Brain microvascular endothelial cell (primary cell): ENCODE data around the gene FNDC3B.

Experiments
- DNase-seq: peaks from one replicate; pipeline ENCODE4 v3.0.0-alpha.2; 2020
- H3K27ac ChIP-seq: fragments of 250-450 bp; sonication (Bioruptor Pico); 2 replicates; pipeline ENCODE4 v1.5.1; 2020; ENCODE audit warnings: mild to moderate bottlenecking, moderate library complexity
- H3K27me3 ChIP-seq: fragments of 250-450 bp; sonication (Bioruptor Pico); replicated peaks from 2 replicates; pipeline ENCODE4 v1.5.1; 2020; ENCODE audit warnings: mild to moderate bottlenecking
- H3K36me3 ChIP-seq: fragments of 250-450 bp; sonication (Bioruptor Pico); replicated peaks from 2 replicates; pipeline ENCODE4 v1.5.1; 2020; ENCODE audit warnings: mild to moderate bottlenecking
- H3K4me3 ChIP-seq: 2 replicates; pipeline ENCODE4 v1.5.1; 2011; ENCODE audit warnings: low read depth, mild to moderate bottlenecking, control low read depth, low read length, moderate library complexity
- in situ Hi-C: cut with HindIII; loops from 2 replicates; pipeline ENCODE4 v1.10.0; 2017; ENCODE audit warnings: low sequenced_read_pairs, low pct_ligation_motif_present
- TF ChIP-seq, protein P1 (sequence below): IDR thresholded peaks from 2 replicates; pipeline ENCODE4 v1.5.1; 2011; ENCODE audit warnings: low read depth, mild to moderate bottlenecking, moderate library complexity, low read length, control low read depth, inconsistent platforms; ENCODE audit errors: missing control alignments

Gene FNDC3B

GRCh38 chr3:172134352-172134751 is 95.0 kb downstream of the FNDC3B start:
- DNase-seq = no peak
- Histone ChIP-seq H3K4me3 (no peak overlapping the region), H3K27me3 (no peaks in the 10 kb centered on the region), H3K27ac (no peak overlapping the region), H3K36me3 (peaks cover 11% of the 10 kb centered on the region)
- in situ Hi-C loops = no loop called here
- TF ChIP-seq, protein P1, sequence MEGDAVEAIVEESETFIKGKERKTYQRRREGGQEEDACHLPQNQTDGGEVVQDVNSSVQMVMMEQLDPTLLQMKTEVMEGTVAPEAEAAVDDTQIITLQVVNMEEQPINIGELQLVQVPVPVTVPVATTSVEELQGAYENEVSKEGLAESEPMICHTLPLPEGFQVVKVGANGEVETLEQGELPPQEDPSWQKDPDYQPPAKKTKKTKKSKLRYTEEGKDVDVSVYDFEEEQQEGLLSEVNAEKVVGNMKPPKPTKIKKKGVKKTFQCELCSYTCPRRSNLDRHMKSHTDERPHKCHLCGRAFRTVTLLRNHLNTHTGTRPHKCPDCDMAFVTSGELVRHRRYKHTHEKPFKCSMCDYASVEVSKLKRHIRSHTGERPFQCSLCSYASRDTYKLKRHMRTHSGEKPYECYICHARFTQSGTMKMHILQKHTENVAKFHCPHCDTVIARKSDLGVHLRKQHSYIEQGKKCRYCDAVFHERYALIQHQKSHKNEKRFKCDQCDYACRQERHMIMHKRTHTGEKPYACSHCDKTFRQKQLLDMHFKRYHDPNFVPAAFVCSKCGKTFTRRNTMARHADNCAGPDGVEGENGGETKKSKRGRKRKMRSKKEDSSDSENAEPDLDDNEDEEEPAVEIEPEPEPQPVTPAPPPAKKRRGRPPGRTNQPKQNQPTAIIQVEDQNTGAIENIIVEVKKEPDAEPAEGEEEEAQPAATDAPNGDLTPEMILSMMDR = no peak

GRCh38 chr3:172135185-172135584 is 95.8 kb downstream of the FNDC3B start:
- Histone ChIP-seq H3K27ac (peak overlapping the region; percentile 81), H3K27me3 (no peaks in the 10 kb centered on the region), H3K36me3 (peaks cover 11% of the 10 kb centered on the region), H3K4me3 (no peak overlapping the region)
- in situ Hi-C loops = no loop called here
- no peak for DNase-seq
- TF ChIP-seq, protein P1 = no peak

- H3K27me3 ChIP-seq = no peaks in the 10 kb centered on the region
- DNase-seq = peak; percentile 48
- in situ Hi-C loops = no loop called here
- TF ChIP-seq, protein P1 = no peak
- H3K4me3 ChIP-seq = no peak overlapping the region
- H3K36me3 ChIP-seq = peaks cover 11% of the 10 kb centered on the region
- peak overlapping the region; percentile 81 for H3K27ac ChIP-seq
Measured at GRCh38 chr3:172135820-172136219, 96.4 kb downstream of the FNDC3B start.

DNA sequence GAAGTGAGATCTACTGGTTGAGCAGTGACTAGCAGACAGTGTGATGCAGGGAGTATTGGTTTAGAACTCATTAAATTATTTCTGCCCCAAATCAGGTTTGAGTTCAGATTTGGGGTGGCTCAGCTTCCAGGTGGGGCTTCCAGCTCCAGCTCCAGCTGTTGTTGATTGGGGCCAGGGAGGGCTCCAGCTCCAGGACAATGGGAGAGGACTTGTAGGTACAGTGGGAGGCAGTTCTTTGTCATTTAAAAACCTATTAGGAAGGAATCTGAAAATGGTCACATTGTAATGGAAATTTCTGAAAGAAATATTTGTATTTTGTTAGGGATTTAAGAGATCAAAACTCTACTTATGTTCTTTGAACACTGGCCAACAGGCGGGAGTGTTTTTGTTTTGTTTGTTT is 97.0 kb downstream of the FNDC3B start:
- peaks cover 11% of the 10 kb centered on the region for H3K36me3 ChIP-seq
- in situ Hi-C loops = no loop called here
- no peaks in the 10 kb centered on the region for H3K27me3 ChIP-seq
- TF ChIP-seq, protein P1 = no peak
- DNase-seq = no peak
- no peak overlapping the region for H3K4me3 ChIP-seq
- H3K27ac ChIP-seq = peak overlapping the region; percentile 81

DNA sequence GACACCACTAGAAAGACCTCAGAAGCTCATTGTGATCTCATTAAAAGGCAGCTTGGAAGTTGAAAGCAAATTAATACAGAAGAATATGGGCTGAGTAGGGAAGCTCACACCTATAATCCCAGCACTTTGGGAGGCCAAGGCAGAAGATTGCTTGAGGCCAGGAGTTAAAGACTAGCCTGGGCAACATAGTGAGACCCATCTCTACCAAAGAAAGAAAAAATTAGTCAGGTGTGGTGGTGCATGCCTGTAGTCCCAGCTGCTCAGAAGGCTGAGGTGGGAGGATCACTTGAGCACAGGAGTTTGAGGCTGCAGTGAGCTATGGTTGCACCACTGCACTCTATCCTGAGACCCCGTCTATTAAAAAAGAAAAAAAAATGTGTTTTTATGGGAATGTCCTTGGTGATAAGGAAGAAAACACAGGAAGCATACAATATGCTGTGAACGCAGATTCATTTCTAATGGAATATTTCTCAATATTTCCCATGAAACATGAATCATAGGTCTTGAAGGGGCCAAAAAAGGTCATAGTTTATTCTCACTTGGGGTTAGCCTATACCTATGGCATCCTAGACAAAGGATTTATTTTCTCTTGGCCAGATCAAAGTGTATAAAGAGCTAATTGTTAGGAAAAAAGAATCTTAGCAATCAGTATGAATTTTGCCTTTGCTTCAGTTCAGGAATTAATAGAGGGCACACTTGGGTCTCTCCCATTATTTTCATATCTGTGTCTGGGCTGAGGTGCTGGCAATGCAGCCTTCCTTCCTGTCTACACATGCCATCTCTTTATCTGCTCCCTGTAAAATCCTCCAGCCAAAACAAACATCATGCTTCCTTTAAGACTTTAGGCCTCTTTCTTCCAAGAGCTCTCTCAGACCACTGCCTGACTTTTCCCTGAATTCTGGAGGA is 98.2 kb downstream of the FNDC3B start:
- H3K36me3 ChIP-seq = peaks cover 11% of the 10 kb centered on the region
- in situ Hi-C loops = no loop called here
- TF ChIP-seq, protein P1 = no peak
- peak; percentile 56 for DNase-seq
- H3K27me3 ChIP-seq = no peaks in the 10 kb centered on the region
- H3K27ac ChIP-seq = peak overlapping the region; percentile 81
- no peak overlapping the region for H3K4me3 ChIP-seq

GRCh38 chr3:172138193-172138537 is 98.8 kb downstream of the FNDC3B start:
- Histone ChIP-seq H3K27ac (peak overlapping the region; percentile 81), H3K36me3 (peaks cover 11% of the 10 kb centered on the region), H3K27me3 (no peaks in the 10 kb centered on the region), H3K4me3 (no peak overlapping the region)
- DNase-seq = no peak
- in situ Hi-C loops = no loop called here
- TF ChIP-seq, protein P1 = no peak
